Fibroblast of the aortic adventitia (primary cell): Measurements from ENCODE around the gene AADACL2. TPM values are rescaled to one million over a fixed set of nuclear protein-coding genes. Genes with fewer than 3 reads are reported as not detected.
"Not testable (repeated sequence)": the region's sequence is repeated elsewhere in the genome, so short reads cannot be mapped to it uniquely, and the experiment has no call there.

Experiments used
- DNase-seq: peaks from one replicate; pipeline ENCODE4 v3.0.0-alpha.2; 2010; ENCODE audit warnings: low read depth
- H3K4me3 ChIP-seq: 2 replicates; pipeline ENCODE4 v1.5.1; 2011; ENCODE audit warnings: low read depth, mild to moderate bottlenecking, control low read depth, low read length, moderate library complexity
- CTCF ChIP-seq: IDR thresholded peaks from 2 replicates; pipeline ENCODE4 v1.5.1; 2011; ENCODE audit warnings: mild to moderate bottlenecking, low read length, control low read depth, inconsistent platforms; ENCODE audit not compliant: insufficient read depth
- total RNA-seq: library from RNA; depleted of rRNA; stranded (reverse); fragments of >200 nt; gene quantifications from 2 replicates; pipeline ENCODE4 v1.2.3, GENCODE V29; 2012; ENCODE audit warnings: low replicate concordance

Gene AADACL2
- total RNA-seq, 1 donor, result not detected

GRCh38 chr3:151777880-151778279, 44.2 kb downstream of the AADACL2 start:
- no peak overlapping the region for H3K4me3 ChIP-seq
- no peak for TF ChIP-seq CTCF
- DNase-seq, result no peak

- DNase-seq, result peak; percentile 35
- TF ChIP-seq CTCF, result no peak
- no peak overlapping the region for H3K4me3 ChIP-seq
Observed at GRCh38 chr3:151787626-151788025, 53.9 kb downstream of the AADACL2 start.

- no peak for TF ChIP-seq CTCF
- no peak for DNase-seq
- no peak overlapping the region for H3K4me3 ChIP-seq
Observed at GRCh38 chr3:151788401-151788800, 54.7 kb downstream of the AADACL2 start.

GRCh38 chr3:151789853-151790463, 56.2 kb downstream of the AADACL2 start:
- H3K4me3 ChIP-seq, result no peak overlapping the region
- peak; percentile 19 for DNase-seq
- no peak for TF ChIP-seq CTCF

- H3K4me3 ChIP-seq, DNase-seq: not testable (repeated sequence)
Observed at GRCh38 chr3:151790763-151791162, 57.0 kb downstream of the AADACL2 start.

GRCh38 chr3:151792411-151792810, 58.7 kb downstream of the AADACL2 start:
- no peak overlapping the region for H3K4me3 ChIP-seq
- no peak for DNase-seq
- no peak for TF ChIP-seq CTCF

GRCh38 chr3:151793636-151794035, 59.9 kb downstream of the AADACL2 start:
- no peak for TF ChIP-seq CTCF
- DNase-seq, result no peak
- no peak overlapping the region for H3K4me3 ChIP-seq
